ENCODE data around the gene STX16.

GRCh38 chr20:58716476-58717277 lies 65.6 kb downstream of the STX16 start:
- TF ChIP-seq SIN3A (IDR thresholded peaks at IDR 0.05; ENCODE audit: borderline replicate concordance, insufficient read depth, low read length) (no peak), POLR2AphosphoS5 (IDR thresholded peaks at IDR 0.05; ENCODE audit: low read depth, low read length) (no peak), REST (IDR thresholded peaks at IDR 0.05; ENCODE audit: insufficient read depth in 1 of 2, low read depth in 2 of 2, low read length in 2 of 2) (no peak), FOXP2 (optimal IDR thresholded peaks at IDR 0.05; ENCODE audit: borderline replicate concordance, extremely low read depth, extremely low read length, insufficient read depth) (no peak), TAF1 (IDR thresholded peaks at IDR 0.05; ENCODE audit: borderline replicate concordance, insufficient read depth, low read length) (no peak)

Measured in PFSK-1 (cell line).